ENCODE measurements around the gene C1GALT1.

The C1GALT1 gene

DNA sequence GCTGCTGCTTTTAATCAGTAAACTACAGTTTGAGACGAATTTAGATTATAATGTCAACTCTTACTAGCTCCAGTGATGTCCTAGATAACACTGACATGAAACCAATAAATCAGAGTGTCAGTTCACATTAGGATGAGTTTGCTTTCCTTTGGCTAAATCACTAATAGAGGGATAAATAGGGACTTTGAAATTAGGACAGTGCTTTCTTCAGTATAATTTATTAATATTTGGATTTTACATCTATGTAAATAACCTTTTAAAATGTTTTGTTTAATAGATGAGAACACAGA lies 55.6 kb downstream of the C1GALT1 start:
- peaks cover 0 to 4% of the 10 kb centered on the region in 2 experiments; a peak in 1 of 3 replicates for H3K36me3 ChIP-seq (ENCODE audit: control insufficient read depth in 2 of 2, insufficient read depth in 1 of 2, low read length in 2 of 2)
- H3K4me3 ChIP-seq (ENCODE audit: low read depth, low read length), result no peak overlapping the region
- no peak for TF ChIP-seq ZXDB (tag by site-specific recombination; IDR thresholded peaks at IDR 0.05)
- TF ChIP-seq IKZF3 (tag by site-specific recombination; IDR thresholded peaks at IDR 0.05), result no peak
- TF ChIP-seq, protein P1, sequence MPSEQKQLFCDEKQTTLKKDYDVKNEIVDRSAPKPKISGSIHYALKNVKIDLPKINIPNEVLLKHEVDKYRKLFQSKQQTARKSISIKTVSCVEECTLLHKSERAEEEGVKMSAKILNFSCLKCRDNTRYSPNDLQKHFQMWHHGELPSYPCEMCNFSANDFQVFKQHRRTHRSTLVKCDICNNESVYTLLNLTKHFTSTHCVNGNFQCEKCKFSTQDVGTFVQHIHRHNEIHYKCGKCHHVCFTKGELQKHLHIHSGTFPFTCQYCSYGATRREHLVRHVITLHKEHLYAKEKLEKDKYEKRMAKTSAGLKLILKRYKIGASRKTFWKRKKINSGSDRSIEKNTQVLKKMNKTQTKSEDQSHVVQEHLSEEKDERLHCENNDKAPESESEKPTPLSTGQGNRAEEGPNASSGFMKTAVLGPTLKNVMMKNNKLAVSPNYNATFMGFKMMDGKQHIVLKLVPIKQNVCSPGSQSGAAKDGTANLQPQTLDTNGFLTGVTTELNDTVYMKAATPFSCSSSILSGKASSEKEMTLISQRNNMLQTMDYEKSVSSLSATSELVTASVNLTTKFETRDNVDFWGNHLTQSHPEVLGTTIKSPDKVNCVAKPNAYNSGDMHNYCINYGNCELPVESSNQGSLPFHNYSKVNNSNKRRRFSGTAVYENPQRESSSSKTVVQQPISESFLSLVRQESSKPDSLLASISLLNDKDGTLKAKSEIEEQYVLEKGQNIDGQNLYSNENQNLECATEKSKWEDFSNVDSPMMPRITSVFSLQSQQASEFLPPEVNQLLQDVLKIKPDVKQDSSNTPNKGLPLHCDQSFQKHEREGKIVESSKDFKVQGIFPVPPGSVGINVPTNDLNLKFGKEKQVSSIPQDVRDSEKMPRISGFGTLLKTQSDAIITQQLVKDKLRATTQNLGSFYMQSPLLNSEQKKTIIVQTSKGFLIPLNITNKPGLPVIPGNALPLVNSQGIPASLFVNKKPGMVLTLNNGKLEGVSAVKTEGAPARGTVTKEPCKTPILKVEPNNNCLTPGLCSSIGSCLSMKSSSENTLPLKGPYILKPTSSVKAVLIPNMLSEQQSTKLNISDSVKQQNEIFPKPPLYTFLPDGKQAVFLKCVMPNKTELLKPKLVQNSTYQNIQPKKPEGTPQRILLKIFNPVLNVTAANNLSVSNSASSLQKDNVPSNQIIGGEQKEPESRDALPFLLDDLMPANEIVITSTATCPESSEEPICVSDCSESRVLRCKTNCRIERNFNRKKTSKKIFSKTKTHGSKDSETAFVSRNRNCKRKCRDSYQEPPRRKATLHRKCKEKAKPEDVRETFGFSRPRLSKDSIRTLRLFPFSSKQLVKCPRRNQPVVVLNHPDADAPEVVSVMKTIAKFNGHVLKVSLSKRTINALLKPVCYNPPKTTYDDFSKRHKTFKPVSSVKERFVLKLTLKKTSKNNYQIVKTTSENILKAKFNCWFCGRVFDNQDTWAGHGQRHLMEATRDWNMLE (tag by site-specific recombination; conservative IDR thresholded peaks at IDR 0.05; ENCODE audit: low read depth), result no peak
- no peak for TF ChIP-seq ZSCAN16 (tag by site-specific recombination; IDR thresholded peaks at IDR 0.05)
- no peak for TF ChIP-seq ZNF585B (tag by site-specific recombination; IDR thresholded peaks at IDR 0.05)
- TF ChIP-seq, protein P2, sequence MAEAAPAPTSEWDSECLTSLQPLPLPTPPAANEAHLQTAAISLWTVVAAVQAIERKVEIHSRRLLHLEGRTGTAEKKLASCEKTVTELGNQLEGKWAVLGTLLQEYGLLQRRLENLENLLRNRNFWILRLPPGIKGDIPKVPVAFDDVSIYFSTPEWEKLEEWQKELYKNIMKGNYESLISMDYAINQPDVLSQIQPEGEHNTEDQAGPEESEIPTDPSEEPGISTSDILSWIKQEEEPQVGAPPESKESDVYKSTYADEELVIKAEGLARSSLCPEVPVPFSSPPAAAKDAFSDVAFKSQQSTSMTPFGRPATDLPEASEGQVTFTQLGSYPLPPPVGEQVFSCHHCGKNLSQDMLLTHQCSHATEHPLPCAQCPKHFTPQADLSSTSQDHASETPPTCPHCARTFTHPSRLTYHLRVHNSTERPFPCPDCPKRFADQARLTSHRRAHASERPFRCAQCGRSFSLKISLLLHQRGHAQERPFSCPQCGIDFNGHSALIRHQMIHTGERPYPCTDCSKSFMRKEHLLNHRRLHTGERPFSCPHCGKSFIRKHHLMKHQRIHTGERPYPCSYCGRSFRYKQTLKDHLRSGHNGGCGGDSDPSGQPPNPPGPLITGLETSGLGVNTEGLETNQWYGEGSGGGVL (tag by site-specific recombination; IDR thresholded peaks at IDR 0.05), result no peak
- no peak overlapping the region for H3K27ac ChIP-seq (ENCODE audit: extremely low read depth, low read depth, low read length)
- H3K4me1 ChIP-seq (ENCODE audit: control insufficient read depth, insufficient read depth, low read length), result peaks cover 2% of the 10 kb centered on the region; the same call in 1 of the 2 replicates
- CTCF ChIA-PET, result interaction anchor here (0.5 kb wide), 1 partner anchor 72 kb away, joined by 3 read pairs; no protein-coding TSS in a partner anchor
- POLR2A ChIA-PET, result no interaction called here
- no peaks in the 10 kb centered on the region for H3K9me3 ChIP-seq (ENCODE audit: control insufficient read depth, insufficient read depth, low read depth, low read length)

DNA sequence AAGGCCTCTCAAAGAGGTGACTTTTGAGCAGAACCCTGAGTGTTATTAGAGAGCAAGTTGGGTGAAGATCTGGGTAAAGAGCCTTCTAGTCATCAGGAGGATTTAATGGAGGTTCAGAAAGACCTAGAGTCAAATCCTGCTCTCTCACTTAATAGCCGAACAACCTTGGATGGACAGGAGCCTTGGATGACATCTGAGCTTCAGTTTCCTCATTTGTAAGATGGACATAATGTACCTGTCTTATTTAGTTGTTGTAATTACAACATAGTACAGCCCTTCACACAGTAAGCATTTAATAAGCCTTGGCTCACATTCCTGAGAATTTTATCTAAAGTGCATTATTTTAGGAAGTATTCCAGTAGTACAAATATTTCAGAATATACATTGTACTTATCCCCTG lies 57.0 kb downstream of the C1GALT1 start:
- peaks cover 2% of the 10 kb centered on the region; the same call in 1 of the 2 replicates for H3K4me1 ChIP-seq (ENCODE audit: control insufficient read depth, insufficient read depth, low read length)
- ChIA-PET CTCF (no interaction called here), POLR2A (no interaction called here)
- no peak overlapping the region for H3K4me3 ChIP-seq (ENCODE audit: low read depth, low read length)
- peaks cover 0 to 4% of the 10 kb centered on the region in 2 experiments; a peak in 1 of 3 replicates for H3K36me3 ChIP-seq (ENCODE audit: control insufficient read depth in 2 of 2, insufficient read depth in 1 of 2, low read length in 2 of 2)
- TF ChIP-seq SP3 (tag by site-specific recombination; IDR thresholded peaks at IDR 0.05), result no peak
- TF ChIP-seq ZNF2 (tag by site-specific recombination; IDR thresholded peaks at IDR 0.05), result no peak
- no peak for TF ChIP-seq KLF9 (tag by site-specific recombination; IDR thresholded peaks at IDR 0.05; ENCODE audit: low read depth)
- no peak for TF ChIP-seq ZXDB (tag by site-specific recombination; IDR thresholded peaks at IDR 0.05)
- no peak for TF ChIP-seq ZNF510 (tag by site-specific recombination; IDR thresholded peaks at IDR 0.05; ENCODE audit: insufficient replicate concordance)
- no peak for TF ChIP-seq ZNF311 (tag by site-specific recombination; IDR thresholded peaks at IDR 0.05; ENCODE audit: borderline replicate concordance)
- no peak for TF ChIP-seq ZNF354C (tag by site-specific recombination; IDR thresholded peaks at IDR 0.05; ENCODE audit: borderline replicate concordance, low read depth)
- no peak for TF ChIP-seq ZNF571 (tag by site-specific recombination; IDR thresholded peaks at IDR 0.05)
- TF ChIP-seq ZNF629 (tag by site-specific recombination; IDR thresholded peaks at IDR 0.05), result no peak
- TF ChIP-seq HOXA7 (CRISPR knock-in tag; IDR thresholded peaks at IDR 0.05; ENCODE audit: borderline replicate concordance), result no peak
- no peak for TF ChIP-seq ZNF549 (tag by site-specific recombination; IDR thresholded peaks at IDR 0.05)
- TF ChIP-seq, protein P3, sequence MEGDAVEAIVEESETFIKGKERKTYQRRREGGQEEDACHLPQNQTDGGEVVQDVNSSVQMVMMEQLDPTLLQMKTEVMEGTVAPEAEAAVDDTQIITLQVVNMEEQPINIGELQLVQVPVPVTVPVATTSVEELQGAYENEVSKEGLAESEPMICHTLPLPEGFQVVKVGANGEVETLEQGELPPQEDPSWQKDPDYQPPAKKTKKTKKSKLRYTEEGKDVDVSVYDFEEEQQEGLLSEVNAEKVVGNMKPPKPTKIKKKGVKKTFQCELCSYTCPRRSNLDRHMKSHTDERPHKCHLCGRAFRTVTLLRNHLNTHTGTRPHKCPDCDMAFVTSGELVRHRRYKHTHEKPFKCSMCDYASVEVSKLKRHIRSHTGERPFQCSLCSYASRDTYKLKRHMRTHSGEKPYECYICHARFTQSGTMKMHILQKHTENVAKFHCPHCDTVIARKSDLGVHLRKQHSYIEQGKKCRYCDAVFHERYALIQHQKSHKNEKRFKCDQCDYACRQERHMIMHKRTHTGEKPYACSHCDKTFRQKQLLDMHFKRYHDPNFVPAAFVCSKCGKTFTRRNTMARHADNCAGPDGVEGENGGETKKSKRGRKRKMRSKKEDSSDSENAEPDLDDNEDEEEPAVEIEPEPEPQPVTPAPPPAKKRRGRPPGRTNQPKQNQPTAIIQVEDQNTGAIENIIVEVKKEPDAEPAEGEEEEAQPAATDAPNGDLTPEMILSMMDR (tag by site-specific recombination; IDR thresholded peaks at IDR 0.05), result no peak
- TF ChIP-seq, protein P4, sequence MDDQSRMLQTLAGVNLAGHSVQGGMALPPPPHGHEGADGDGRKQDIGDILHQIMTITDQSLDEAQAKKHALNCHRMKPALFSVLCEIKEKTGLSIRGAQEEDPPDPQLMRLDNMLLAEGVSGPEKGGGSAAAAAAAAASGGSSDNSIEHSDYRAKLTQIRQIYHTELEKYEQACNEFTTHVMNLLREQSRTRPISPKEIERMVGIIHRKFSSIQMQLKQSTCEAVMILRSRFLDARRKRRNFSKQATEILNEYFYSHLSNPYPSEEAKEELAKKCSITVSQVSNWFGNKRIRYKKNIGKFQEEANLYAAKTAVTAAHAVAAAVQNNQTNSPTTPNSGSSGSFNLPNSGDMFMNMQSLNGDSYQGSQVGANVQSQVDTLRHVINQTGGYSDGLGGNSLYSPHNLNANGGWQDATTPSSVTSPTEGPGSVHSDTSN (CRISPR knock-in tag; IDR thresholded peaks at IDR 0.05), result no peak
- no peak for TF ChIP-seq ZNF426 (tag by site-specific recombination; IDR thresholded peaks at IDR 0.05)
- no peak for TF ChIP-seq ZNF394 (tag by site-specific recombination; IDR thresholded peaks at IDR 0.05; ENCODE audit: borderline replicate concordance)
- H3K9me3 ChIP-seq (ENCODE audit: control insufficient read depth, insufficient read depth, low read depth, low read length), result no peaks in the 10 kb centered on the region
- H3K27ac ChIP-seq (ENCODE audit: extremely low read depth, low read depth, low read length), result no peak overlapping the region

All from HEK293 (cell line).